Hepatocyte (in vitro differentiated cells): ENCODE results near the gene SEL1L. TPM values are rescaled to one million over a fixed set of nuclear protein-coding genes. Genes with fewer than 3 reads are reported as not detected.

ENCODE experiments used
- DNase-seq: peaks from one replicate; pipeline ENCODE4 v3.0.0-alpha.2; 2016; ENCODE audit warnings: low spot score
- H2AFZ ChIP-seq: fragments of 200-600 bp; sonication (generic); 2 replicates; pipeline ENCODE4 v1.6.0; 2016; ENCODE audit warnings: antibody characterized with exemption, mild to moderate bottlenecking
- H3K27ac ChIP-seq: fragments of 200-600 bp; sonication (generic); 2 replicates; pipeline ENCODE4 v1.5.1; 2016; ENCODE audit warnings: mild to moderate bottlenecking
- H3K27me3 ChIP-seq: fragments of 200-600 bp; sonication (generic); 2 replicates; pipeline ENCODE4 v1.6.1; 2016
- H3K36me3 ChIP-seq: fragments of 200-600 bp; sonication (generic); replicated peaks from 2 replicates; pipeline ENCODE4 v1.5.1; 2016; ENCODE audit warnings: low read depth; ENCODE audit not compliant: insufficient read depth
- H3K4me1 ChIP-seq: fragments of 200-600 bp; sonication (generic); 2 replicates; pipeline ENCODE4 v1.5.1; 2016; ENCODE audit warnings: mild to moderate bottlenecking, moderate library complexity; ENCODE audit not compliant: insufficient read depth
- H3K4me2 ChIP-seq: fragments of 200-600 bp; sonication (generic); 2 replicates; pipeline ENCODE4 v1.6.0; 2016
- H3K4me3 ChIP-seq: fragments of 200-600 bp; sonication (generic); 2 replicates; pipeline ENCODE4 v1.5.1; 2016; ENCODE audit warnings: mild to moderate bottlenecking
- H3K79me2 ChIP-seq: fragments of 200-600 bp; sonication (generic); 2 replicates; pipeline ENCODE4 v1.6.0; 2017; ENCODE audit warnings: mild to moderate bottlenecking
- H3K9me2 ChIP-seq: fragments of 200-600 bp; sonication (generic); replicated peaks from 2 replicates; pipeline ENCODE4 v1.6.0; 2017; ENCODE audit warnings: mild to moderate bottlenecking; ENCODE audit not compliant: insufficient read depth
- H3K9me3 ChIP-seq: fragments of 200-600 bp; sonication (generic); 2 replicates; pipeline ENCODE4 v1.5.1; 2016; ENCODE audit warnings: low read depth, mild to moderate bottlenecking
- H4K20me1 ChIP-seq: fragments of 200-600 bp; sonication (generic); 2 replicates; pipeline ENCODE4 v1.6.0; 2016; ENCODE audit warnings: mild to moderate bottlenecking; ENCODE audit not compliant: insufficient read depth, poor library complexity, severe bottlenecking
- EZH2 ChIP-seq: fragments of 200-600 bp; sonication (generic); IDR thresholded peaks from 2 replicates; pipeline ENCODE4 v1.6.1; 2016; ENCODE audit warnings: antibody characterized with exemption, mild to moderate bottlenecking, borderline replicate concordance
- EZH2phosphoT487 ChIP-seq: fragments of 200-600 bp; sonication (generic); IDR thresholded peaks from one replicate; pipeline ENCODE4 v1.6.1; 2018; ENCODE audit warnings: antibody characterized with exemption, mild to moderate bottlenecking, low read depth, moderate library complexity; ENCODE audit not compliant: unreplicated experiment, severe bottlenecking
- WGBS: methylation state at CpG from one replicate; pipeline ENCODE4 v1.1.6; 2016; ENCODE audit warnings: low lambda C conversion rate; ENCODE audit errors: missing lambda C conversion rate; 5-methylcytosine and 5-hydroxymethylcytosine counted together
- polyA plus RNA-seq: library from polyadenylated mRNA; unstranded; fragments of >200 nt; fragmentation: Nextera tagmentation; extraction: Ambion mirVana; gene quantifications from 2 replicates; pipeline ENCODE4 v1.2.1, GENCODE V29; 2016
- total RNA-seq: library from RNA; depleted of rRNA; stranded (reverse); fragments of >200 nt; gene quantifications from 2 replicates; pipeline ENCODE4 v1.2.3, GENCODE V29; 2014
- TF ChIP-seq, protein P1 (sequence below): fragments of 200-600 bp; sonication (generic); IDR thresholded peaks from 2 replicates; pipeline ENCODE4 v1.5.1; 2016; ENCODE audit warnings: antibody characterized with exemption, mild to moderate bottlenecking; ENCODE audit not compliant: poor library complexity

SEL1L gene
- total and polyA plus RNA-seq, 2 experiments from 2014 or later, result 53.0 to 89.4 TPM

DNA sequence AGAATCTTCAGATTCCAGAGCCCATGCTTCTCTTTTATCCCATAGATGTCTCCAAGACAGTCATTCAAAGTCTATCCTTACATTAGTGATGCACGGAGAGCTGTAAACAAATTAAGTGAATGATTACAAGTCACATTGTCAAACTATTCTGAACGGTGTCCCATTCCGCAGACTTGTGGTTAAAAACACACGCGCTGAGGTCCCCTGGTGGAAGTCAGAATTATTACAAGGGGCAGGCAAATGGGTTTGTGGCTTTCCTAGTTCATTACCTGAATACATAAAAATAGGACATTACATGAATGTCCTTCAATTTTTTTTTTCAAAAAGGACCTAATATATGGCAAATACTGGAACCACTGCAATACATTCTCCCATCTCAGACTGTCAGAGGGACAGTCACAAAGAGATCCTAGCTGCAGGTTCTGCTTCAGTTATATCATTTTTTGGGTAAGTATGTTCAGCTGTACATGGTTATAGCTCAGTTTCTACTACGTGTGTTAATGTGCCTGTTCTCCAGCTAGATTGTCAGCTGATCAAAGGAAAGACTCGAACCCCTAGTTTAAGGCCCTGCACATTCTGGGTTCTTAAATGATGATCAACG is 80.4 kb downstream of the SEL1L start:
- Histone ChIP-seq H3K79me2 (no peaks in the 10 kb centered on the region), H3K4me3 (no peak overlapping the region), H3K27me3 (no peaks in the 10 kb centered on the region), H3K36me3 (no peaks in the 10 kb centered on the region), H4K20me1 (no peaks in the 10 kb centered on the region), H3K9me3 (no peaks in the 10 kb centered on the region), H3K4me2 (peak overlapping the region; percentile 67), H3K4me1 (peaks cover 20% of the 10 kb centered on the region), H2AFZ (no peak overlapping the region), H3K9me2 (no peaks in the 10 kb centered on the region), H3K27ac (no peak overlapping the region)
- TF ChIP-seq, protein P1, sequence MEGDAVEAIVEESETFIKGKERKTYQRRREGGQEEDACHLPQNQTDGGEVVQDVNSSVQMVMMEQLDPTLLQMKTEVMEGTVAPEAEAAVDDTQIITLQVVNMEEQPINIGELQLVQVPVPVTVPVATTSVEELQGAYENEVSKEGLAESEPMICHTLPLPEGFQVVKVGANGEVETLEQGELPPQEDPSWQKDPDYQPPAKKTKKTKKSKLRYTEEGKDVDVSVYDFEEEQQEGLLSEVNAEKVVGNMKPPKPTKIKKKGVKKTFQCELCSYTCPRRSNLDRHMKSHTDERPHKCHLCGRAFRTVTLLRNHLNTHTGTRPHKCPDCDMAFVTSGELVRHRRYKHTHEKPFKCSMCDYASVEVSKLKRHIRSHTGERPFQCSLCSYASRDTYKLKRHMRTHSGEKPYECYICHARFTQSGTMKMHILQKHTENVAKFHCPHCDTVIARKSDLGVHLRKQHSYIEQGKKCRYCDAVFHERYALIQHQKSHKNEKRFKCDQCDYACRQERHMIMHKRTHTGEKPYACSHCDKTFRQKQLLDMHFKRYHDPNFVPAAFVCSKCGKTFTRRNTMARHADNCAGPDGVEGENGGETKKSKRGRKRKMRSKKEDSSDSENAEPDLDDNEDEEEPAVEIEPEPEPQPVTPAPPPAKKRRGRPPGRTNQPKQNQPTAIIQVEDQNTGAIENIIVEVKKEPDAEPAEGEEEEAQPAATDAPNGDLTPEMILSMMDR, result peak; percentile 80
- TF ChIP-seq EZH2phosphoT487, result no peak
- DNase-seq, result peak; percentile 75
- WGBS, result 19% methylated on average over 8 of the region's 8 CpGs

DNA sequence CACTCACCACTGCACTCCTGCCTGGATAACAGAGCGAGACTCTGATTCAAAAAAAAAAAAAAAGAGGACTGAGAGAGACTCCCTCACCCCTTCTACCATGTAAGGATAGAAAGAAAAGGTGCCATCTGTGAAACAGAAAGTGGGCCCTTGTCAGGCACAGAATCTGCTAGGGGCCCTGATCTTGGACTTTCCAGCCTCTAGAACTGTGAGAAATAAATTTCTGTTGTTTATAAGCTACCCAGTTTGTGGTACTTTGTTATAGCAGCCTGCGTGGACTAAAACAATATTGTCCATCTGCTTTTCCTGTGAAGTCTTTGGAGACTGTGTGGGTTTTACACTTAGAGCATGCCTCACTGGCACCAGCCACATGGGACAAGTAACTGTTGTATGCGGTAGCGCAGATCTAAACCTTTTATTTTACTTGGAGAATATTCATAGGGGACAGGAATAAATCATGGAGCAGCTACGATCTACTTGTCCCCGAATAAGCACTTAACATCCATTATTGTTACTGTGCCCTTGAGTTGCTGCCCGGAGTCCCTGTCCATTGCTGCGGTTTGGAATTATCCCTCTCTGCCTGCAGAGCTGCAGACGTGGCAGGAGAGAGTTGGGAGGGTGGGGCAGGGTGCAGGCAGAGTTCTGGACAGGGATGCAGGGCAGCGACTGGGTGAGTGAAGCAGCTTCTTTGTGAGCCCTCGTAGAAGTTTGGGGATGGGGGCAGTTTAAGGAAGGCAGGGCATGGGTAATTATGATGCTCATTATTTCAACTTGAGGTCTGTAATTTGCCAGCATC is 81.1 kb downstream of the SEL1L start:
- no peak for TF ChIP-seq EZH2phosphoT487
- TF ChIP-seq, protein P1, result no peak
- TF ChIP-seq EZH2, result no peak

DNA sequence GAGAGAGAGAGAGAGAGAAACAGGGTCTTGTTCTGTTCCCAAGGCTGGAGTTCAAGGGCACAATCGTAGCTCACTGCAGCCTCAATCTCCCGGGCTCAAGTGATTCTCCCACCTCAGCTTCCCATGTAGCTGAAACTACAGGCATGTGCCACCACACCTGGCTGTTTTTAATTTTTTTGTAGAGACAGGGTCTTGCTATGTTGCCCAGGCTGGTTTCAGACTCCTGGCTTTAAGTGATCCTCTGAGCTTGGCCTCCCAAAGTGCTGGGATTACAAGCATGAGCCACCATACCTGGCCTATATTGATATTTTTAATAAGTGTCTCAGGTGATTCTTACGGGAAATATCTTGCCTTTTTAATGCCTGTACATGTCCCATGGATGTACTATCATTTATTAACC is 82.7 kb downstream of the SEL1L start:
- 79% methylated on average over 3 of the region's 3 CpGs for WGBS

More for the DNA sequence above, 81.1 kb downstream of the SEL1L start:
- DNase-seq, result no peak
- no peaks in the 10 kb centered on the region for H3K27me3 ChIP-seq
- no peaks in the 10 kb centered on the region for H3K79me2 ChIP-seq
- 62% methylated on average over 11 of the region's 11 CpGs for WGBS
- no peaks in the 10 kb centered on the region for H4K20me1 ChIP-seq
- peak overlapping the region; percentile 67 for H3K4me2 ChIP-seq
- no peaks in the 10 kb centered on the region for H3K36me3 ChIP-seq
- H3K4me1 ChIP-seq, result peaks cover 20% of the 10 kb centered on the region
- no peak overlapping the region for H3K27ac ChIP-seq
- H3K9me3 ChIP-seq, result no peaks in the 10 kb centered on the region
- no peak overlapping the region for H2AFZ ChIP-seq
- no peaks in the 10 kb centered on the region for H3K9me2 ChIP-seq
- no peak overlapping the region for H3K4me3 ChIP-seq

More for the DNA sequence above, 82.7 kb downstream of the SEL1L start:
- DNase-seq, result no peak
- no peaks in the 10 kb centered on the region for H3K9me2 ChIP-seq
- H3K9me3 ChIP-seq, result no peaks in the 10 kb centered on the region
- H3K4me1 ChIP-seq, result peaks cover 20% of the 10 kb centered on the region
- H4K20me1 ChIP-seq, result no peaks in the 10 kb centered on the region
- no peak overlapping the region for H2AFZ ChIP-seq
- no peak overlapping the region for H3K27ac ChIP-seq
- no peaks in the 10 kb centered on the region for H3K79me2 ChIP-seq
- no peak for TF ChIP-seq EZH2phosphoT487
- TF ChIP-seq, protein P1, result no peak
- TF ChIP-seq EZH2, result no peak
- no peak overlapping the region for H3K4me2 ChIP-seq
- no peak overlapping the region for H3K4me3 ChIP-seq
- no peaks in the 10 kb centered on the region for H3K36me3 ChIP-seq
- no peaks in the 10 kb centered on the region for H3K27me3 ChIP-seq
